Mucosa of rectum (tissue), 2 donors: ENCODE data around the gene RAF1.

Experiments used
- H3K27ac ChIP-seq, 2 donors: one replicate each; pipeline ENCODE4 v1.7.0; 2013; ENCODE audit warnings: inconsistent platforms in 2 of 2, low read depth in 2 of 2, low read length in 2 of 2
- H3K27me3 ChIP-seq, 2 donors: one replicate each; pipeline ENCODE4 v1.7.0; 2013; ENCODE audit warnings: low read length in 2 of 2; ENCODE audit not compliant: control insufficient read depth in 2 of 2, insufficient read depth in 2 of 2
- H3K36me3 ChIP-seq, 2 donors: one replicate each; pipeline ENCODE4 v1.7.0; 2013; ENCODE audit warnings: low read length in 2 of 2; ENCODE audit not compliant: control insufficient read depth in 2 of 2, insufficient read depth in 2 of 2
- H3K4me1 ChIP-seq, 2 donors: one replicate each; pipeline ENCODE4 v1.7.0; 2013; ENCODE audit warnings: low read length in 2 of 2, mild to moderate bottlenecking in 1 of 2; ENCODE audit not compliant: control insufficient read depth in 2 of 2, insufficient read depth in 2 of 2
- H3K4me3 ChIP-seq, 2 donors: one replicate each; pipeline ENCODE4 v1.7.0; 2013; ENCODE audit warnings: low read length in 2 of 2
- H3K9ac ChIP-seq, 2 donors: one replicate each; pipeline ENCODE4 v1.7.0; 2013; ENCODE audit warnings: low read length in 2 of 2, low read depth in 1 of 2, mild to moderate bottlenecking in 1 of 2
- H3K9me3 ChIP-seq, 2 donors: one replicate each; pipeline ENCODE4 v1.7.0; 2013; ENCODE audit warnings: low read length in 2 of 2; ENCODE audit not compliant: control insufficient read depth in 2 of 2
- donor health status: healthy.
- donor health status: Normal muscosa, but diverticular disease.

Gene RAF1

GRCh38 chr3:12585970-12586369 lies 77.9 kb downstream of the RAF1 start:
- H3K27ac ChIP-seq = no peak overlapping the region

DNA sequence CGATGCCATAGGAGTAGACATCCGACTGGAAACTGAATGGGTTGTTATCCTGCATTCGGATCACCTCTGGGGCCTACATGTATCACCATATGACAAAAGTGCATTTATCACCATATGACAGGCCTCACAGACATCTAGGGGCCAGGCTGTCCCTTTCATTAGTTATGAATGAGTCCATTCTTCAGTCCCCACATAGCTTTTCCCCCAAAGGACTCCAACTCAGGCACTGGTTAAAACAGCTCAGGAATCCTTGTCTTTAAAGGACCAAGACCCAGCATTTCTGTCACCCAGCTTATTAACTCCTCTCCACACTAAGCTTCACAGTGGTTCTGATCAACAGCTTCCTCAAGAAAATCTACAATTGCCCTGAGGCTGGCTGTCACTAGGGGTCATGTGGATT lies 78.7 kb downstream of the RAF1 start:
- no peak overlapping the region for H3K27ac ChIP-seq

More at GRCh38 chr3:12585970-12586369, 77.9 kb downstream of the RAF1 start:
- Histone ChIP-seq H3K4me3 (no peak overlapping the region), H3K4me1 (no peaks in the 10 kb centered on the region), H3K27me3 (no peaks in the 10 kb centered on the region), H3K9me3 (no peaks in the 10 kb centered on the region), H3K36me3 (peaks cover 82 to 86% of the 10 kb centered on the region in 2 donors), H3K9ac (no peak overlapping the region)

DNA sequence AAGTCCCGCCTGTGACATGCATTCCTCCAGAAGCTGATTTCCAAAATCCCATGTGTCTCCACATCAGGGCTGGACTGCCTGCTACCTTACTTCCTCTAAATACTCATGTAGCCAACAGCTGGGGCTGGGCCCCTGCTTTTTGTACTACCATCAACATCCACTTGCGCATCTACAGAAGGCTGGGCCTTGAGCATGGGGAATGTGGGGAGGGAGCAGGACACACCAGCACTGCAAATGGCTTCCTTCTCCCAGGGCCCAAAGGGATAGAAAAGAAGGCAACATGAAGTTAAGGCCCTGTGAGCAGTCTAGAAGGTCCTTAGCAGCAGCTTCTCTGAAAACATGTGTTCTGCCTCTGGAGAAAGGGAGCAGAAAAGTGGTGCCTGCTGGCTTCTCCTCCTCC lies 79.8 kb downstream of the RAF1 start:
- no peaks in the 10 kb centered on the region for H3K27me3 ChIP-seq
- no peak overlapping the region for H3K27ac ChIP-seq
- no peak overlapping the region for H3K4me3 ChIP-seq
- H3K9ac ChIP-seq = no peak overlapping the region
- H3K9me3 ChIP-seq = no peaks in the 10 kb centered on the region
- peaks cover 75 to 89% of the 10 kb centered on the region in 2 donors for H3K36me3 ChIP-seq
- no peaks in the 10 kb centered on the region for H3K4me1 ChIP-seq

More for the DNA sequence above, 78.7 kb downstream of the RAF1 start:
- Histone ChIP-seq H3K36me3 (peaks cover 77 to 84% of the 10 kb centered on the region in 2 donors), H3K9me3 (no peaks in the 10 kb centered on the region), H3K9ac (no peak overlapping the region), H3K27me3 (no peaks in the 10 kb centered on the region), H3K4me3 (no peak overlapping the region), H3K4me1 (no peaks in the 10 kb centered on the region)

- Histone ChIP-seq H3K27ac (no peak overlapping the region), H3K4me3 (no peak overlapping the region)
These were observed 80.6 kb downstream of the RAF1 start for GRCh38 chr3:12583280-12583679.

DNA sequence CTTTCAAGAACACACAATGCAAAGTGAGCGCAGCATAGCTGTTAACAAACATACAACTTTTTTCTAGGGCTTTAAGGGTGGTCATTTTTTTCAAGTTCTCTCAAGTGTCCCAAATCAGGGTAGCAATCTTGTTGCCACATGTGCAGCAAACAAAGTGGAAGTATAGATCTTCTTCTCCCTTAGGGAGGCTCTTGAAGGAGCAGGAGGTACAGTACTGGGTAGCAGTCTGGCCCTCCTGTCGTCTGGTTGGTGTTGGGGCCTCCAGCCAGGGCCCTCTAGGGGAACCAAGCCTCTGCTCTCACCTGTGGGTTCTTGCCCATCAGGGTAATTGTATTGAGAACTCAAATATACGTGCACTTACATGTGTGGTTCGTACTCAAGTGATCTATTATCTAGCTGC lies 81.2 kb downstream of the RAF1 start:
- no peak overlapping the region for H3K27ac ChIP-seq
- no peaks in the 10 kb centered on the region for H3K4me1 ChIP-seq
- H3K27me3 ChIP-seq = no peaks in the 10 kb centered on the region
- H3K36me3 ChIP-seq = peaks cover 68 to 80% of the 10 kb centered on the region in 2 donors
- no peak overlapping the region for H3K9ac ChIP-seq
- no peak overlapping the region for H3K4me3 ChIP-seq
- H3K9me3 ChIP-seq = no peaks in the 10 kb centered on the region

More at GRCh38 chr3:12583280-12583679, 80.6 kb downstream of the RAF1 start:
- no peaks in the 10 kb centered on the region for H3K9me3 ChIP-seq
- no peaks in the 10 kb centered on the region for H3K27me3 ChIP-seq
- H3K9ac ChIP-seq = no peak overlapping the region
- H3K36me3 ChIP-seq = peaks cover 67 to 82% of the 10 kb centered on the region in 2 donors
- no peaks in the 10 kb centered on the region for H3K4me1 ChIP-seq

DNA sequence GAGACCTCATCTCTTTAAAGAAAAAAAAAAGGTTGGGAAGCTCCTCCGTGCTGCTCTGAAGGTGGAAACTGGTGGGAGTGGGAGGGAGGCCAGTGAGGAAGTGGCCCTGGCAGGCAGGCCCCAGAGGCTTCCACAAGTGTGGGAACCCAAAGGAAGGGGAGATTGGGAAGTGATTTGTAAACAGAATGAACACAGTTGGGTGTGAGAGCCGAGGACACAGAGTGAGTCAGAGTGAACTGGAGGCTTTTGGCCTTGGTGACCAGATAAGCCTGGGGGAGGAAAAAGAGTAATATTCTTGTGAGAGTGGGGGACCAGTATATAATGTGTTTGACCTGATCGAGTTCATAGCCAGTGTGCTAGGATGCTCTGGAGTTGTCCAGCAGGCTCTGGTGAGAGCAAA lies 84.0 kb downstream of the RAF1 start:
- peaks cover 56 to 72% of the 10 kb centered on the region in 2 donors for H3K36me3 ChIP-seq
- H3K9ac ChIP-seq = no peak overlapping the region
- H3K27me3 ChIP-seq = no peaks in the 10 kb centered on the region
- H3K9me3 ChIP-seq = no peaks in the 10 kb centered on the region
- no peak overlapping the region for H3K4me3 ChIP-seq
- peaks cover 0 to 6% of the 10 kb centered on the region in 2 donors for H3K4me1 ChIP-seq
- H3K27ac ChIP-seq = no peak overlapping the region

DNA sequence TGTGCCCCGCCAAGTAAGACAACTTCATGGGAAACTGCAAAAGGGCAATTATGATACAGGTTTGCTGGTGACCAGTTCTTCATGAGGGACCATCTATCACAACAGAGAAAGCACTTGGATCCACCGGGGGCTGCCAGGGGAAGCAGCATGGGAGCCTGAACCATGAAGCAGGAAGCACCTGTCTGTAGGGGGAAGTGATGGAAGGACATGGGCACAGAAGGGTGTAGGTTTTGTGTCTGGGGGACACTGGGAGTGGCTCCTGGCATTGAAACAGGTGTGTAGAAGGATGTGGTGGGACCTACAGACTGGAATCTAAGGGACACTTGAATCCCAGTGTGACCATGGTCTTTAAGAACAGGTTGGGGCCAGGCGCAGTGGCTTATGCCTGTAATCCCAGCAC lies 84.5 kb downstream of the RAF1 start:
- Histone ChIP-seq H3K9ac (no peak overlapping the region), H3K36me3 (peaks cover 56 to 72% of the 10 kb centered on the region in 2 donors), H3K4me3 (no peak overlapping the region), H3K27me3 (no peaks in the 10 kb centered on the region), H3K9me3 (no peaks in the 10 kb centered on the region), H3K27ac (no peak overlapping the region), H3K4me1 (peaks cover 0 to 6% of the 10 kb centered on the region in 2 donors)

DNA sequence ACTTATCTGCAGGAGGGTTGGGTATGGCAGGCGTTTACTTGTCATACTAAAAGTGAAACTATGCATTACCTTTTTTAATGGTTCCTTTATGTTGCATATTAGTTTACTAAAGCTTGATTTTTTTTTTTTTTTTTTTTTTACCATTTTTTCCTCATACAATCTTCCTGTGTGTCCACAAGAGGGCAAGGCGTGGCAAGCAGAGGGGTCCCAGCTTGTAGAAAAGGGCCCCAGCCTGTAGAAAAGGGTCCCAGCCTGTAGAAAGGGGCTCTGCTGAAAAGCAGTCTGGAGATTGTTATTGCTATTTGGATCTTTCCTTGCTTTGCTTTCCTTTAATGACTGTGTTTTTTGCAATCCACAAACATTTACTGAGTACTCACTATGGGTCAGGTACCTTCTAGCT lies 85.2 kb downstream of the RAF1 start:
- no peak overlapping the region for H3K9ac ChIP-seq
- no peak overlapping the region for H3K27ac ChIP-seq
- H3K27me3 ChIP-seq = no peaks in the 10 kb centered on the region
- no peak overlapping the region for H3K4me3 ChIP-seq
- H3K9me3 ChIP-seq = no peaks in the 10 kb centered on the region
- peaks cover 56 to 72% of the 10 kb centered on the region in 2 donors for H3K36me3 ChIP-seq
- peaks cover 0 to 8% of the 10 kb centered on the region in 2 donors for H3K4me1 ChIP-seq

DNA sequence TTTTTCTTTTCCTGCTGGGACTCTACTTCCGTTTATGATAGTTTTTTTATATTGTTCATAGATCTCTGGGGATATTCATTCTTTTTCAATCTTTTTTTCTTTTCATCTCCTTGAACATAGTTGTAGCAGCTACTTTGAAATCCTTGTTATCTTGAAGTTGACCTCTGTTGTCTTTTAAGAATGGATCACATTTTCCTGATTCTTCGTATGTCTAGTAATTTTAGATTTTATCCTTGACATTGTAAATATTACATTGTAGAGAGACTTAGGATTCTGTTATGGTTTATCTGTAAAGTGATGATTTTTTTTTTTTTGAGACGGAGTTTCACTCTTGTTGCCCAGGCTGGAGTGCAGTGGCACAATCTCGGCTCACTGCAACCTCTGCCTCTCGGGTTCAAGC lies 86.5 kb downstream of the RAF1 start:
- Histone ChIP-seq H3K27ac (no peak overlapping the region), H3K9me3 (no peaks in the 10 kb centered on the region), H3K9ac (no peak overlapping the region), H3K36me3 (peaks cover 52 to 67% of the 10 kb centered on the region in 2 donors), H3K4me3 (no peak overlapping the region), H3K27me3 (no peaks in the 10 kb centered on the region), H3K4me1 (peaks cover 0 to 8% of the 10 kb centered on the region in 2 donors)

DNA sequence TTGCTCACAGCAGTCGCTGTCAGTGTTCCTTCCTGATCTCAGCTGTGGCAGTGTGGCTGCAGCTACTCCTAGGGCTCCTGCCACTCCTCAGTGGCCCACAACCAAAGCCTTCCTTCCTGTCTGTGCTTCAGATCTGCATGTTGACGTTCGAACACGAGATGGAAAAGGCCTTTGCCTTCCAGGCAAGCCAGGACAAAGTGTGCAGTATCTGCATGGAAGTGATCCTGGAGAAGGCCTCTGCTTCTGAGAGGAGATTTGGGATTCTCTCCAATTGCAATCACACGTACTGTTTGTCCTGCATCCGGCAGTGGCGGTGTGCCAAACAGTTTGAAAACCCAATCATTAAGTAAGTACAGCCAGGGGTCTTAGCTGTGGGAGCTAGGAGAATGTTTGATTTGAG lies 89.3 kb downstream of the RAF1 start:
- Histone ChIP-seq H3K9me3 (no peaks in the 10 kb centered on the region), H3K4me3 (no peak overlapping the region), H3K27me3 (no peaks in the 10 kb centered on the region), H3K36me3 (peaks cover 48 to 64% of the 10 kb centered on the region in 2 donors), H3K9ac (no peak overlapping the region), H3K4me1 (peaks cover 0 to 8% of the 10 kb centered on the region in 2 donors), H3K27ac (no peak overlapping the region)

DNA sequence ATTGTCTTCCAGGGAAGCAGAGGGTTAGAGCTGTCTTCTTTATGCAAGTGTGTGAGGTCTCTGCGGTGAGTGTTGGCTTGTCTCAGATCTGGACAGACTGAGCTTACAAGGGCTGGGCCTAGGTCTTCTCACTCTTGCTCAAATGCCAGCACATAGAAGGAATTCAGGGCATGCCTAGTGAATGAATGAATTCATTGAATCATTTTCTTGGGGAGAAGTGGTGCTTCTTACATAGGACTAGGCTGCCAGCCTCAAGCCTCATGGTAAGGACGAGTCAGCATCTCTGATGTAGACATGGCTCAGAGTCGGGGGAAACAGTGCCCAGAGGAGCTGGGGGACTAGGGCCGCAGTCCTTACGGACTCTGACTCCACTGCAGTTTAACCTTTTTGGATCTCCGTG lies 89.8 kb downstream of the RAF1 start:
- Histone ChIP-seq H3K9me3 (no peaks in the 10 kb centered on the region), H3K27me3 (no peaks in the 10 kb centered on the region), H3K4me1 (peaks cover 0 to 8% of the 10 kb centered on the region in 2 donors), H3K27ac (no peak overlapping the region), H3K36me3 (peaks cover 46 to 63% of the 10 kb centered on the region in 2 donors), H3K9ac (no peak overlapping the region), H3K4me3 (no peak overlapping the region)
